ENCODE results near the gene UTY.
"Not testable (repeated sequence)": the region's sequence is repeated elsewhere in the genome, so short reads cannot be mapped to it uniquely, and the experiment has no call there.

Gene UTY

GRCh38 chrY:13296176-13296890 is 183.5 kb downstream of the UTY start:
- DNase-seq, result no peak

DNA sequence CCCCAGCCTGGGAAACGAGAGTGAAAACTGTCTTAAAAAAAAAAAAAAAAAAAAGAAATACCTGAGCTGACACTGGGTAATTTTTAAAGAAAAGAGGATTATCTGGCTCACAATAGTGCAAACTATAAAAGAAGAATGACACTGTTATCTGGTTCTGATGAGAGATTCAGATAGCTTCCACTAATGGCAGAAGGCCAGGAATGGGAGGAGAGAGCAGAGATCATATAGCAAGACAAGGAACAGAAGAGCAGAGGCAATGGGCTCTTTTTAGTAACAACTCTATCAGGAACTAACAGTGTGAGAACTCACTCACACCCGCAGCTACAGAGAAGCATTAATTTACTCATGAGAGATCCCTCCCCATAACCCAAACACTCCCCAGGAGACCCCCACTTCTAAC is 184.8 kb downstream of the UTY start:
- DNase-seq, result no peak

- no peak for DNase-seq
Observed at GRCh38 chrY:13291199-13291598, 188.6 kb downstream of the UTY start.

- DNase-seq, result not testable (repeated sequence)
Observed at GRCh38 chrY:13282151-13283054, 197.4 kb downstream of the UTY start.

DNA sequence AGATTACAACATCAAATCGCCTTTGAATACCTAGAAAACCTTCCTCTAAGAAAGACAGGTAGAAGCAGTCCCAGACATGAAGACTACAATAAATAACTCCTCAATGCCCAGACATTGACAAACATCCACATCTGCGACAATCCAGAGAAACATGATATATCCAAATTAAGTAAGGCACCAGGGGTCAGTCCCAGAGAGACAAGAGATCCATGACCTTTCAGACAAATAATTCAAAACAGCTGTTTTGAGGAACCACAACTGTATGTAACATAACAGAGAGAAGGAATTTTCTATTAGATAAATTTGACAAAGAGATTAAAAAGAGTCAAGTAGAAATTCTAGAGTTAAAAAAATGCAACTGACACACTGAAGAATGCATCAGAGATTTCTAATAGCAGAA is 200.3 kb downstream of the UTY start:
- DNase-seq, result no peak

DNA sequence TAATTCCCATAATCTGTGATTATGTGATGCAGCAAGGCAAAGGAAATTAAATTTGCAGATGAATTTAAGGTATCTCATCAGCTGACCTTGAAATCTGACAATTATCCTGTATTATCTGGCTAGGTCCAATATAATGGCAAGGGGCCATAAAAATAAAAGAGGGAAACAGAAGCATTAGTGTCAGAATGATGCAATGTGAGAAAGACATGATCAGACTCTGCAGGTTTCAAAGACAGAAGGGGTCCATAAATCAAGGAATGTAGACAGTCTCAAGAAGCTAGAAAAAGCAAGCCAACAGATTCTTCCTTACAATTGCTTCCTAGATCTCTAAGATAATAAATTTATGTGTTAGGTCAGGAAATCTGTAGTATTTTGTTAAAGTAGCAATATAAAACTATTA is 208.1 kb downstream of the UTY start:
- no peak for DNase-seq

DNA sequence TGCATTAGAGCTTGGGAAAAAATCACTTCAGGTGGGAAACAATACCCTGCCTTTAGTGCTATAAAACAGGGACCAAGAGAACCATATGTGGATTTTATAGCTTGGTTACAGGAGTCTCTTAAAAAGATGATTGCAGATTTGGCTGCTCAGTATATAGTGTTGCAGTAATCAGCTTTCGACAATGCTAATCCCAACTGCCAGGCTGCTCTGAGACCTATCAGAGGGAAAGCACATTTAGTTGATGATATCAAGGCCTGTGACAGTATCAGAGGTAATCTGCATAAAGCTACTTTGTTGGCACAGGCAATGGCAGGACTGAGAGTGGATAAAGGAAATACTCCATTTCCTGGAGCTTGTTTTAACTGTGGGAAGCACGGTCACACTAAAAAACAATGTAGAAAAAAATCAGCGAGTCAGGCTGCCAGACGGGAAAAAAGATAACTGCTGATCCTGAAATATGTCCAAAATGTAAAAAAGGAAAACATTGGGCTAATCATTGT is 225.8 kb downstream of the UTY start:
- DNase-seq, result not testable (repeated sequence)

DNA sequence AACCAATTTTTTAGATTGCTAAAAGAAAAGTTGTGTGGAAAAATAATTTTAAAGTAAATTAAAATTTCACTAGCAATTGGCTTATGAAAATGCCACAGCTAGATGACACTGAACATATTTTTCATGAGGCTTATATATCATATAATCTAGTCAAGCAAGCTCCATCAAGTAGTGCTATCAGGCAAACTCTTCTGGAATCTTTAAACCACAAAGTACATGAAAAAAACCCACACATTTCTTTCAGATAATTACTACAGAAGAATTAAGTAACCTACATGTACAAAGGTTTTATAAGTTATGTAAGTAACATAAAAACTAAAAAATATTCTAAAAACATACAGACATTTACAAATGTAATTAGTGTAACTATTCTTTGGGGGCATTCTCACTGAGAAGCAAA is 229.4 kb downstream of the UTY start:
- DNase-seq, result no peak

DNA sequence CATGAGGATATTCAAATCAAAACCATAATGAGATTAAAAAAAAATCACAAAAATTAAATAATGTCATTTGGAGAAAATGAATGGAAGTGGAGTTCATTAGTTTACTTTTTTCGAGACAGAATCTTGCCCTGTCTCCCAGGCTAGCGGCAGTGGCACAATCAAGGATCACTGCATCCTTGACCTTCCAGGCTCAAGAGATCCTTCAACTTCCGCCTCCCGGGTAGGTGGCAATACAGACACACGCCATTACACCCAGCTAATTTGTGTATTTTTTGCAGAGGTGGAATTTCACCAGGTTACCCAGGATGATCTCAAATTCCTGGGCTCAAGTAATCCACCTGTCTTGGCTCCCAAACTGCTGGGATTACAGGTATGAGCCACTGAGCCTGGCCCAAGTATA is 236.1 kb downstream of the UTY start:
- DNase-seq, result no peak

DNA sequence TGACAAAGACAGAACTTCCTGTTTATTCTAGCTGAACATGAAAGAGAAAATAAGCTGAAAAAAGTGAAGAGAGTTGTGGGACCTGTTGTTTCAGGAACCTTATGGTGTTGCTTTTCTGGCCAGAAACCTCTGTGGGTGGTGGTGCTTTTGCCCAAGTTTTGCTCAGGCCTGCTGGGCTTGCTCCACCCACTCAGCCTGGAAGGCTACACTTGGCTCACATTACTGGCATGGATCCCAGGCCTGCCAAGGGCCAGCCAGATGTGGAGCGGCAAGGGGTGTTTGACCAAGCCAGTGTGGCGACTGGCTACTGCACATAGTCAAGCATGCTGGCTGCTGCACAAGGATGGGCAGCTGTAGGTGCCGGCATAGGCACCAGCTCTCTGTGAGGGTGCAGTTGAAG is 245.9 kb downstream of the UTY start:
- no peak for DNase-seq

GRCh38 chrY:13233118-13233517 is 246.7 kb downstream of the UTY start:
- no peak for DNase-seq

DNA sequence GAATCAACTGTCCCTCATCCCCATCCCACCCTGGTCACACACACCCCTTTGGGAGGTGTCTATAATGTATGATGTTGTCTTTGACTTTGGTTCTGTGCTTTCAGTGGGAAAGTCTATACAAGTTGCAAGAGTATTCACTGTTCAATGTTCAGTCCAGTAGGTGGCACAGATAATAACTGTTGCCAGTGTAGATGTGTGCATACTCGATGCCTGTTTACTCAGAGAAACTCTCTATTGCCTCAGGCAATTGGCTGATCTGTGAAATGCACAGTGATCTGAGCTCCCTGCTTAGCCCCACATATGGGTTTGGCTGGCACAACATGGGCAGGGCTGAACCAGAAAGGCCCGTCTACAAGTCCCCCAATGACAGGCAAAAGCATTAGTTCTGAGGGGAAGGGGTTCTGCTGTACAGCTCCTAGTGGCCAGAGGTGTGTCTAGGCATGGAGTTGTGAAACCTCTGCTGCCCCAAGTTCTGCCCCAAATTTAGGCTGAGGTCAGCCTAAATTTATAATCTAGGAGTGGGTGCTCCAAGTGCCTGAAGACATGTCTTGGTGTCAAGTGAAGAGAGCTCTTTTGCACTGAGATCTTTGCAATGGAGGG is 252.4 kb downstream of the UTY start:
- no peak for DNase-seq

DNA sequence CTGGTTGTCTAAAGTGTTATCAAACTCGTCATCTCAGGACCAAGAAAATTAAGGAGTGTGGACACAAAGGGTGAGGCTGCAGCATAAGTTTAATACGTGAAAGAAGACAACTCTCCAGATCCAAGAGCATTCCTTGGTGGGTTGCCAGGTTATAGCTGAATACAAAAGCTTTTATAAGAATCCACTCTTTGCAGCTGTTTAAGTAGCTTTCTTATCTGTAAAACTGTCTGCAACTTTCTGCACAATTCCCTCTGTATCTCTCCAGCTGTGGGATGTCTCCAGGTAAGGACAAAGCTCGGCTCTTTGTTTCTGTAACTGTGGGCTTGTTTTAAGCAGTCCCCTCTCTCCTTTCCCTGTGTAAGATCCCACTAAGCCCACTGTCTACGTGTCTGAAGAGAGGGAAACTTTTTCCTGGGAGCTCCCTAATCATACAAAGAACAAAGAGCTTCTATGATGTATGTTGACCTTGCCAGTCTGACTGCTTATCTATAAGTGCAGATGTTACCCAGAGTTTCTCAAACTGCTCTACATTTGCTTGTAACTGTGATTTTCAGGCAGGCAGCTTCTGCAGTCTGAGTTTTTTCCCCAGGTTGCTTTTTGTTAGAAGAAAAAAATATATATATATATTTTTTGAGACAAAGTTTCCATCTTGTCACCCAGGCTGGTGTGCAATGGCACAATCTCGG is 268.7 kb downstream of the UTY start:
- DNase-seq, result no peak

DNA sequence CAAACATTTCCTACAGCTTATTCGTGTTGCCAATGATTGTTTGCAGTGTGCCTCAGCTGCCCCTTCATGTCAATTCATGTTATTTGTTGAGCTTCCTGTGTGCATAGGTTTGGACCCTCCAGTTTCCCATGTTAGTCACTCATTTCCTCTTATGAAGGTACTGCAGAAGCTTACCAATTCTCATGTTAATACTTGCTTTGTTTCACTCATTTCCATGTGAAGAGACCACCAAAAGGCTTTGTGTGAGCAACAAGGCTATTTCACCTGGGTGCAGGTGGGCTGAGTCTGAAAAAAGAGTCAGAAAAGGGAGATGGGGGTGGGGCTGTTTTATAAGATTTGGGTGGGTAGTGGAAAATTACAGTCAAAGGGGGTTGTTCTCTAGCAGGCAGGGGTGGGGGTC is 274.6 kb downstream of the UTY start:
- no peak for DNase-seq
